GM21786 (cell line): ENCODE data around the gene PTPRG.
"Not testable (repeated sequence)": the region's sequence is repeated elsewhere in the genome, so short reads cannot be mapped to it uniquely, and the experiment has no call there.

Experiments used
- ATAC-seq: cut with Tn5 transposase; IDR thresholded peaks from one replicate; pipeline ENCODE4 v1.9.1; 2021; ENCODE audit not compliant: unreplicated experiment

Gene PTPRG

DNA sequence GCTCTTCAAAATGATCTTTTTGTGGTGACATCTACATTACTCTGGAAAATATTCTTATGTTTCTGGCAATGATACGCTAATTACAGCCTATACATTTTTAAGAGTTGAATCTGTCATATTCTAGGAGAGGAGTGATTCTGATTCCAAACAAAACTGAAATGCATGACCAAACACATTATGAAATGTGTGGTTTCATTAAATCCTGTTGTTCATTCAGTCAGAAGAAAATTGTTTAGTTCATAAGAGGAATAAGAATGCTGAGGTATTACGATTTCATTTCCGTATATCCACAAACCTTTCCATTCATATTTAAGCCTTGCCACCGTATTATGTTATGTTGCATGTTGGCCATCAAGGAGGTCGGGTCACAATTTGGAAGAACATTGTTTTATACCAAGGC is 466.9 kb downstream of the PTPRG start:
- ATAC-seq, result no peak

DNA sequence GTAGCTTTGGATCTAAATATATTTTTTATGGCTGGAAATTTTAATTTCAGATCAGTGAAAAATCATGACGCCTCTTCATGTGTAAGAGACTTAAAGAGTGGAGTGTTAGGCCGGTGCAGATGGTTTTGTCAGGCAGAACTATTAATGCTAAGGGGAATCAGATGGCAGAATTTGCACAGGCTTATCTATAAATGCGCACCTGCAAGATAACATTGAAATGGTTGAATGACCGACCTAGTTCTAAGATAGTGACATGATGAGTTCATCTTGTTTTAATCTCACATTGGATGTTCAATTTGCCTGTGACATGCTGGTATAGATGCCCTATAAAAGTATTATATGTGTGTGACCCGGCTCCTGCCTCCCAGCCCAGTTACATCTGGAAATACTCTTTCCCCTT is 471.4 kb downstream of the PTPRG start:
- no peak for ATAC-seq

DNA sequence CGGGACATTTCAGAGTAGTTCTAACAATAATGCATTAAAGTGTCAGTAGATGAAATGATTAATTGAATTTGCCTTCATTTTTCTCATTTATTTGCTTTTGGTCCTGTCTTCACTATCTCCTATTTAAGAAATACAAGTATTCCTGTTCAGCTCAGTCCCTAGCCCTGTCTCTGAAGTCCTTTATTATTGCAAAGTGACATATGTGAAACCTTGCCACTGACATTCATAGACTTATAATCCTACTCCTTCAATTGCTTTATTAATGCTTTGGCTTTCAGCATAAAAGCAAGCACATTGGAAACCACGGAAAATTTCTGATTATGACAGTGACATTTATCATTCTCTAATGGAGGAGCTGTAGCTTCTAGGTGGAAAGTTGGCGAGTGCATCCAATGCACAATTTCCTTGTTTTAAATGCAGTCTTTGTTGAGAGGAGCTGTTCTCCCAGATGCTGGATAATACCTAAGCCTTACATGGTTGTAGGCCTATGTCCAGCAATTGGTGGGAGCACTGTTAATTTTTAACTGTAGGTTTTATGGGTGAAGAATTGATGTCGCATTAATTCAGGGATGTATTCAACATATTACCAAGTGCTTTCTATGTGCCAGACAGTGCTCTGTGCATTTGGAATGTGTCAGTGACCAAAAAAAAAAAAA is 474.2 kb downstream of the PTPRG start:
- no peak for ATAC-seq

DNA sequence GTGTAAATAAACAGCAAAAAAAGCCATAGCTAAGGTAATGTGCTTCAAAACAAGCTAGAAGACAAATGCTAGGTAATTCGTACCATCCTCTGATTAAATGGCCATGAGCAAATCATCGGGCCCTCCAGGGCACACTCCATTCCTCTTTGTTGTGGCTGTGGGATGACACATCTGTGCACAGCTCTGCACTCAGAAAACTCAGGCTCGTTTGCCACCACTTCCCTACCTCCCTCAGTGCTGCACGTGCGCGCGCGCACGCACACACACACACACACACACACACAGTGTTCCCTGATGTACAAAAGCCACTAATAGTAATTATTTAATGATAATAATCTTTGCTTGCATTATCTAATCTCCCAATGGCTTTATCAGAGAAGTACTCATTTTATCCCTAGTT is 475.4 kb downstream of the PTPRG start:
- ATAC-seq, result no peak

DNA sequence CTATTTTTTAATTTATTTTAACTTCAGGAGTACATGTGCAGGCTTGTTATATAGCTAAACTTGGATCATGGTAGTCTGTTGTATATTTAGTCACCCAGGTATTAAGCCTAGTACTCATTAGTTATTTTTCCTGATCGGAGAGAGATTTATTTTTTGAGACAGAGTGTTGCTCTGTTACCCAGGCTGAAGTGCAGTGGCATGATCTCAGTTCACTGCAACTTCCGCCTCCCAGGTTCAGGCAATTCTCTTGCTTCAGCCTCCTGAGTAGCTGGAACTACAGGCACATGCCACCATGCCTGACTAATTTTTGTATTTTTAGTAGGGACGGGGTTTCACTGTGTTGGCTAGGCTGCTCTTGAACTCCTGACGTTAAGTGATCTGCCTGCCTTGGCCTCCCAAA is 477.4 kb downstream of the PTPRG start:
- not testable (repeated sequence) for ATAC-seq

DNA sequence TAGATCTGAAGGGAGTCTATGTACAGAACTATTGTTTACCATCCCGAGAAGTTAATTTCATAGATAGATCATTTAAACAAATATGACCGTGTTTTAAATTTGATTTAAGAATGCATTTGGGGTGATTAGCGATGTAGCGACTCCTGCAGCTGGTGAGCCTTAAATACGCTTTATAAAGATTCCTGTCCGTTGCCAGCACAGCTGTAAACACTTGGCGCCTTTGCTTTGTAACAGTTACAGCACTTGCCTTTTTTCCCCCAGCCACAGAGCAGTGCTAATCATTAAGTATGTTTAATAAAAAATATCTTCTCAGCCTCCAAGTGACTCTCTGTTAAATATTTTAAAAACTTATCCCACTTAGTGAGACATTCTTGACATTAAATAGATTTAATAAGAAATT is 478.2 kb downstream of the PTPRG start:
- no peak for ATAC-seq

DNA sequence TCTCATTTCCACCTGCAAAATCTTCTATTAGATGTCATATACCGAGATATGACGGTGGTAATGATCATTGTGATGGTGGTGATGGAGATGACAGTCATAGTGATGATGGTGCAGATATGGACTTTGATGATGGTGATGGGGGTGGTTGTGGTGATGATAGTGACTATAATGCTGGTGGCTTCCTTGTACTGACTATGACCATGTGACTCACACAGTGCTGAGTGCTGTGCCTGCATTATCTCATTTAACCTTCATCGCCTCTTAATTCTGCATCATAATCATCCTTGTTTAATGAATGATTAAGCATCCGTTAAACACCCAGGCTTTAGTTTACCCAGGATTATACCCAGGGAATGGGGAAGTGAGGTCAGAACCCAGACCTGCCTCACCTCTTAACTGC is 480.3 kb downstream of the PTPRG start:
- ATAC-seq, result no peak

DNA sequence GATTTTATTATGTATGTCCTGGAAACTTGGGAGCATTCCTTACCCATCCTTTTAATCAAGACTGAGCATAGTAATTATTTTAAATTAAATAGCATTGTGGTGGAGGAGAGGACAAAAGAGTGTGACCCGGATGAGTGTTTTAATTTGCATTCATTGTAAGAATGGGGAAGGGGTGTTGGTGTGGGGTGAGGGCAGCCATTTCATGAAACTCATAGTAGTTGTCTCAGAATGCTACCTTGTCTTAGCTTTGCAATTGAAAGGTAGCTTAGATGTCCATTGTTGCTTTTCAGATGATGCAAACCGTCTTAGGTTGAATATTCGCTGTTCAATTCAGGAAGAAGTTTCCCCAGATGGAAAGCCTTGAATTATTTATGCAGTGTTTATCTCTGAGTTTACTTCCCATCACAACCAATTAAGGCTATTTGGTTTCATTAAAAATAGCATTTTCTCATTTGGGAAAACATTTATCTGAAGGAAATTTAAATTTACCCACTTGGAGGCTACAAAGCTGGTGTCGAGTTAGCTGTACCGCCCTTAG is 483.6 kb downstream of the PTPRG start:
- ATAC-seq, result no peak

DNA sequence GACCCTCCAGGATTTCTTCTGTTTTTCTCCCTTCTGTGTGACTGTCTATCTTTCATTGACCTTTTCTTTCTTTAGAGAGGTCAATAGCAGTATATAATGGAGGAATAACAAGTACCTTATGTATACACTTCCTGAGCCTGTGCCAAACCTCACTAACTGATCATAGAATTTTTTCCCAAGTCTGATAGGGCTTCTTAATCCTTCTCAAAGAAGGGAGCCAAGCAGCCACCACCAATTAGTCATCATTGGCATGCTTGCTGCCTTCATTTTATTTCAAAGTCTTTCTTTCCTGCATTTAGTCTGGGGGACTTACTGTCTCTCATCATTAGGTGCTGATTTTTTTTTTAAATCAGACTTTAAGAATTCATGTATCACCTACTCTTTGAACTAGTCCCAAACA is 485.0 kb downstream of the PTPRG start:
- ATAC-seq, result no peak

DNA sequence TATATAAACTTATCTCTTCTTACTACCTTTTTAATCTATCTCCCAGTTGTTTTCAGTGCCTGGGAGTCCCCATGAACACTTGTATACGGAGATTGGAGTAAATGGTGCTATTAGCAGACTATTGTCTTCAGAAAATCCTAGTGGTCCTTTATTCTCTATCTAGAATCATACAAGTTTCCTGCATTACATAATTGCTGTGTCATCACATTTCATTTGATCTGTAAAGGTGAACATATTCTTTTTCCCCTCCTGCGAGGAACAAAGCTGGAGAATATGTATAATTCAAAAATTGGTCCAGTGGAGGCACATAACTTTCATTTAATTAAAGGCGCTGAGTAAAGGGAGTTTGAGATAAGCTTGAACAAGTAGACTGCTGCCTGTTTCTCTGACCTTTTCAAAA is 487.2 kb downstream of the PTPRG start:
- no peak for ATAC-seq

DNA sequence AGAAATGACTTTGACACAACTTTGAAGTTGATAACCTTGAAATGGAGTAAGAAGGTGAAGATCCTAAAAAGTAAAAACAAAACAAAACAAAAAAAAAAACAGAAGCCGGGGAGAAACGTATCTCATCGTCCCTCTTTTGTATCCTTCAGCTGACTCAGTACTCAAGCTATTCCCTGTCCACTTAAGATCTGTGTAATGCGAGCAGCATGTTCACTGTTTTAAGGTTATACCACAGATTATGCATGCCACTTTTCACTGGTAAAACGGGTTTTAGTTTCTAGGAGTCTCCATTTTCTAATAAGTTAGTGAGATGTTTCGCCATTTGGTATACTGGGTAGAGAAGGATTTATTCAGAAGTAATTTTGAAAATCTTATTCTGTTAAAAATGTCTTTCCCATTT is 487.7 kb downstream of the PTPRG start:
- no peak for ATAC-seq

DNA sequence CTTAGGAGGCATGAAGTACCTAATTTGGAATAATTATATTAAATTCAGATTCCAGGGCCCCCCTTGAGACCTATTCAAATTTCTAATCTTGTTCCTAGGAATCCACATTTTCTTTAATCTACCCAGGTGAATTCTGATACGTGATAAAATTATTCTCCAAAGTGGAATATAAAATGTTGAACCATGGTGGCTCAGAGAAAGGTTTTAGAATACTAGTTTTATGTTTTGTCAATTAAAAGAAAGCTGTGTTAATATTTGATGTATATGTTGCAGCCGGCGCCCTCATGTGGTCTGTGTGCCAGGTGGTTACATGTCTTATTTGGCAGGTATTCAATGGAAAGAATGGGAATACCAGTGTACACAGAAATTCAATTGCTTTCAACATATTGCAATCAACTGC is 490.1 kb downstream of the PTPRG start:
- ATAC-seq, result no peak

DNA sequence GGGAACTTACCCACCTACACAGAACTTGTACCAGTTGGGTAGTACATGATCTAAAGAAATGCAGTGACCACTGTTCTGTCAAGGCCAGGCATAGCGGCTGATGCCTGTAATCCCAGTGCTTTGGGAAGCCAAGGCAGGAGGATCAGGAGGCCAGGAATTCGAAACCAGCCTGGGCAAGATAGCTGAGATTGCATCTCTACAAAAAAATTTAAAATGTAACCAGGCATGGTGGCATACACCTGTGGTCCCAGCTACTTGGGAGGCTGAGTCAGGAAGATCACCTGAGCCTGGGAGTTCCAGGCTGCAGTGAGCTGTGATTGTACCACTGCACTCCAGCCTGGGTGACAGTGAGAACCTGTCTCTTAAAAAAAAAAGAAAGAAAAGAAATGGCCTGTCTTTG is 491.0 kb downstream of the PTPRG start:
- ATAC-seq, result no peak

DNA sequence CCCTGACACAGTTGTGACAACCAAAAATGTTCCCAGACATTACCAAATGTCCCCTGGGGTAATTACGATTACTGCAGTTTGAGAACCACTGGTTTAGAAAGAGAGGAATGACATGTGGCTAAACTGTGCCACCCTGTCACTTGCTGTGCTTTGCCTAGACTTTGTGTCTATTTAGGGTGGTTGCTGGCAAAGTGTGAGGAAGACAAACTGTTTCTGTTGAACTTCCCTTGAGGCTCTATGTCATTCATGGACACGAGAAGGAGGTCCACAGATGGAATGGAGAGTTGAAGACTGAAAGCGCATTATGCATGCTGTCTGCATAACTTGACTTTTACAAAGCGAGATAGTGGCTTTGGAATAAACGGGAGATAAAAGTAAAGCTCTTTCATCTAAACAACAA is 495.3 kb downstream of the PTPRG start:
- no peak for ATAC-seq

DNA sequence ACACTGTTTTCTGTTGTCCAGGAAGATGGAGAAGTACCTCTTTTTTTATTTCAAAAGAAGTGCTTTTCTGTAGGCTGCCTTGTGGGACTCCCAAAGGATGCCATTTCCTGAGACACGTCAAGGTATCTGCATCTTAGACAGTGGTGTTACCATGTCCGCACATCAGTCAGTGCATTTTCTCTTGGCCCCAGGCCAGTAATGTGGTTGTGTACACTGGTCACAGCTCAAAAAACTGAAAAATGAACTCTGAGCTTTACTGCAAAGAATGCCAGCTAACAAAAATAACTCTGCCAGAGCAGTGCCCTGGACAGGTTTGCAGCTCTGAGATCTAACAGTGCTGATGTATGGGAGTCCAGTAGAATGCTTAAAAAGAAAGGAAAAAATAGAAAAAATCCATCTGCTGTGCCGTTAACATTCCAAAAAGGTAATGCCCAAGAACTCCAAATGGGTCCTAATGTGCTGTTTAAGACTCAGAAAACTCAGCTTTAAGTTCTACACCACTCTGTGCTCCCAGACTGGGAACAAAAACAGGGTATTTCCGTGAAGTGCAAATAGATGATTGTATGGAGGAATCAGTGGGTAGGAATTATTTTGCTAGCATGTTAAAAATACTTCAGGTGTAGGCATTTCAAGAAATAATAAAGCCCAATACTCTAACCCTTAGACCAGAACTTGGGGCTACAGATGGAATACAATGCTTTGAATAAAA is 496.1 kb downstream of the PTPRG start:
- ATAC-seq, result no peak

DNA sequence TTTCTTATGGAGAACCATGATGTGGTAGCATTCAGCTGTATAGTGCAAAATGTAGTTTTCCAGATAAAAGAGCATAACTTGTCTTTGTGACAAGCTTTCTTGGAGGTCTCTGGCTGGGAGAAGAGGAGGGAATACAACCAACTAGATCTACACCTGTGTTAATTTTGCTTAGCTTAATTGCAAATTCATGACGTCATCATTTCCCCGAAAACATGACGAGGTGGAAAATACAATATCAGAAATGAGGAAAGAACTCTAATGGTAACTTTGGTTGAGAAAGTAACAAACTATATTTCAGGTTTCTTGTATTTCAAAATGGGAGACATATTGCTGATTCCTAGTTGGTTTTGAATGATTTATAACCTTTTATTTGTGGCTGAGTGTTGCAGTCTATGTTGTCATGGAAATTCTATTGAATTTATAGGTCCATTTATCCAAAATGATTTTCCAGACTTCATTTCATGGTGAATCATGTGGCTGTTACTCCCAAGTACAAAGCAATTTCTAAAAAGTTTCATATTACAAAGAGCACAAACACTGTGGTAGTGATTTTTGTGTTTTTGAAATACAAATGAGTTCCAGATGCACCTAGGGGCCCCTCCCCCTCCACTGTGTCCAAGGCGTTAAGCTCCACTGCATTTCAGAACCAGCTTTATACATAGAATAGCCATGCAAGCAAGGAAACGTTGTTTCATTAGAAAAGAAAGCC is 504.8 kb downstream of the PTPRG start:
- no peak for ATAC-seq

DNA sequence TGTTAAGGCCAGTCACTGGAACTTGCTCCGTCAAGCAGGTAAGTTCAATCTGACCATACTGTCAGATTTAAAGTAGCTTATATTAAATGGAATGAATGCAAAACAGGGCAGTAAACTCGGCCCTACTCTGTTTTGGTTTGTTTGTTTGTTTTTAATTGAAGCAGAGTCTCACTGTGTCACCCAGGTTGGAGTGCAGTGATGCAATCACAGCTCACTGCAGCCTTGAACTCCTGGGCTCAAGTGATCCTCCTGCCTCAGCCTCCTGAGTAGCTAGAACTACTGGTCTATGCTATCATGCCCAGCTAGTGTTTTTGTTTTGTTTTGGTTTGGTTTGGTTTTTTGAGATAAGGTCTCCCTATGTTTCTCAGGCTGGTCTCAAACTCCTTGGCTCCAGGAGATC is 507.0 kb downstream of the PTPRG start:
- ATAC-seq, result no peak

DNA sequence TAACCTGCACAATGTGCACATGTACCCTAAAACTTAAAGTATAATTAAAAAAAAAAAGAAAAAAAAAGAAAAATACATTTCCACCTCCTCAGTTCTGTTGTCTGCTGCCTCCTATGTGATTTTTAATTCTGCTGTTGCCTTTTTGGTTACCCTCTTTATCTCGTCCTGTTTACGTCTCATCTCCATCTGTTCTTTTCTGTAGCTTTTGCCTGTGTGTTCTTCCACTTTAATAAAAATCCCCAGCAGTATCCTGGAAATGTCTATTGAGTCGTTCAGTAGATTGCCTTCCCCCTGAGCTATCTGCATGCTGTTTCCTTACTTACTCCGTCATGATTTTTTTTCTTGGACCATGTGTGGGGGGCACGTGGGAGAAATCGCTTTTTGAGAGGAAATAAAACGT is 509.5 kb downstream of the PTPRG start:
- ATAC-seq, result no peak

DNA sequence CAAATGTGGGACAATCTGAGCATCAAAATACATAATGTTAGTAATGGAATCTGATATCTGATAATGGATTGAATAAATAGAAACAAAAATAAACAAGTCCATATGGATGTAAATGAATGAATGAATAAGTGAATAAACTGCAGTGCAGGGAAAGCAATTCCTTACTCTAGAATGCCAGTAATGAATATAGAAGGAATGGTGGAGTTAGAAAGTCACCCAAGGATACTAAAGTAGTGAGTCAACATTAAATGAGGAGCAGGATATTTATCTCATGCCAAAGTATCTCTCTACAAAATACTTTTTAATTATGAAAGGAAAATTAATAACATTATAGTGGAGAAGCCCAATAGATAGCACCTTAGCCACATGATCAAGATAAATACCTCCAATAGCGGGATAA is 511.7 kb downstream of the PTPRG start:
- no peak for ATAC-seq

DNA sequence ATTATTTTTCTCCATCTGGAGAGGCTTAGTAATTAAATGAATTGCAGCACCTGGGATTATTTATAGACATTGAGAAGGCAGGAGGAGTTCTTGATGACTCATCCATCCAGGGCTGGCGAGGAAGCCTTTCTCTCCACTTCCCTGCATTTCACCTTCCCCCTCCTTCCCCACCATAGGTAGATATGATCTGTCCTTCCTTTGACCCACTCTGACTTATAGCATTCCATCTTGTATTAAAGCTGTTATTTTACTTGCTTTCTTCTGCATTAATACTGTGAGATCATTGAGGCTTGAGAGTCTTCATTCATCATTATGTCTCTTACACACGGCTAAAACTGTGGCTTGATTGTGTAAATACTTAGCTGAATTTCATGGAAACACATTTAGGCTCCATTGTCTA is 523.2 kb downstream of the PTPRG start:
- ATAC-seq, result no peak

DNA sequence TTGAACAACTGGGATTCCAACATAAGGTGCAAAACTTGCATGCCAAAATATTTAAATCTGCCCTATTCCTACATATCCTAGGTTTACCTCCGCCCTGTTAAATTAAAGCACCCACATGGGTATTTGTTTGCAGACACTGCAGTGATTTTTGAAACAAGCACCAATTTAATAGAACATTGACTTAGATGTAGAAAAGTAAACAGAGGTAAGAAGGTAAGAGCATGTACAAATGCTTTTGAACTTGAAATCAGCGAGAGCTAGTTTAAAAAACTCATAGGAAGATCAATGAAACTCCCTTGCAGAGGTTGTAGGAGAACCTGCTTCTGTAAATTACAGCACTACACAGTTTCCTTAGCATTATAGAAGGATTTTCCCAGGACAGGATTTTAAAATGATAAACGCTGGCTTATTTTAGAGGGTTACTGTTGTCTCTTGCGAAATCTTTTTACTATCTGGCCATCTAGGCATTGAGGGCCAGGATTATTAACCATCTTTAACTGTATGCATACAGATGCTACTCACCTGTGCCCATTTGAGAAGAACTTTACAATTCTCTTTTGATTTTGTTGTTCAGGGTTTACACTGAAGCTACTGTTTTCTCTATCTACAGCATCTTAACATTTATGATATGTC is 527.2 kb downstream of the PTPRG start:
- no peak for ATAC-seq

DNA sequence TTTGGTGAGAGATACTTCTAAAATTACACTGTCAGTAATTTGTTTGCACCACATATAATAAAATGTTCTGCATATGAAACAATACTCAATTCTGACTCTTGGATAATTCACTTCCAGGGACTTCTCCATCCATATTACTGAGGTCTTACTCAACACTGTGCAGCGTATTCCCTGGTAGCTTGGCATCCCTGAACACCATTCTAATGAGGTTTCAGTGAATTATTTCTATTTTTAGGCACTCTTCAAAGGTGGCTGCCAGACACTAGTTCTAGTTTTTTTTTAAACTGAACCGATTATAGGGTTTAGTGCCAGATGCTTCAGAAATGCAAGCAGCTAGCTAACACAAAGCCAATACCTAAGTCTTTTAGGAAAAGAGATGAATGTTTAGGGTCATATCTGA is 528.7 kb downstream of the PTPRG start:
- no peak for ATAC-seq
